ENCODE results near the gene PKMYT1. TPM values are rescaled to one million over a fixed set of nuclear protein-coding genes. Genes with fewer than 3 reads are reported as not detected.

The PKMYT1 gene
- total RNA-seq, 3 donors from 2014 or later: 3.1 to 20.0 (median 6.9) TPM

DNA sequence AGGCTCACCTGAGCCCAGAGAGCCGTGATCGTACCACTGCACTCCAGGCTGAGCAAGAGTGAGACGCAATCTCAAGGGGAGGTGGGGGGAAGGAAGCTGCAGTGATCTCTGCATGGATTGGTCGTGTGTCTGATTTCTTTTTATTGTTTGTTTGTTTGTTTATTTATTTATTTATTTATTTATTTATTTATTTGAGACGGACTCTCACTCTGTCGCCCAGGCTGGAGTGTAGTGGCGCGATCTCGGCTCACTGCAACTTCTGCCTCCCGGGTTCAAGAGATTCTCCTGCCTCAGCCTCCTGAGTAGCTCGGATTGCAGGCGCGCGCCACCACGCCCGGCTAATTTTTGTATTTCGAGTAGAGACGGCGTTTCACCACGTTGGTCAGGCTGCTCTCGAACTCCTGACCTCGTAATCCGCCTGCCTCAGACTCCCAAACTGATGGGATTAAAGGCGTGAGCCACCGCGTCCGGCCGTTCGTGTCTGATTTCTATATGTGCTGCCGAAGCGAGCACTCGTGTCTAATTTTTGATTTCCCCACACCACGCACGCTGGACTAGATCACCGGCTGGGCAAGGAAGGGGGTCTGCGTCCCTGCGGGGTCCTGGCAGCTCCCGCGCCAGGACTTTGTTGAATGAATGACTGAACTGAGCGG, 39.5 kb upstream of the PKMYT1 start:
- intact Hi-C loops (cut with DNase I, micrococcal nuclease): no loop called here
- H3K4me3 ChIP-seq: peak overlapping the region; percentile 10
- H3K9me3 ChIP-seq: no peaks in the 10 kb centered on the region
- ATAC-seq (no peak), DNase-seq (no peak)
- TF ChIP-seq, protein P1, sequence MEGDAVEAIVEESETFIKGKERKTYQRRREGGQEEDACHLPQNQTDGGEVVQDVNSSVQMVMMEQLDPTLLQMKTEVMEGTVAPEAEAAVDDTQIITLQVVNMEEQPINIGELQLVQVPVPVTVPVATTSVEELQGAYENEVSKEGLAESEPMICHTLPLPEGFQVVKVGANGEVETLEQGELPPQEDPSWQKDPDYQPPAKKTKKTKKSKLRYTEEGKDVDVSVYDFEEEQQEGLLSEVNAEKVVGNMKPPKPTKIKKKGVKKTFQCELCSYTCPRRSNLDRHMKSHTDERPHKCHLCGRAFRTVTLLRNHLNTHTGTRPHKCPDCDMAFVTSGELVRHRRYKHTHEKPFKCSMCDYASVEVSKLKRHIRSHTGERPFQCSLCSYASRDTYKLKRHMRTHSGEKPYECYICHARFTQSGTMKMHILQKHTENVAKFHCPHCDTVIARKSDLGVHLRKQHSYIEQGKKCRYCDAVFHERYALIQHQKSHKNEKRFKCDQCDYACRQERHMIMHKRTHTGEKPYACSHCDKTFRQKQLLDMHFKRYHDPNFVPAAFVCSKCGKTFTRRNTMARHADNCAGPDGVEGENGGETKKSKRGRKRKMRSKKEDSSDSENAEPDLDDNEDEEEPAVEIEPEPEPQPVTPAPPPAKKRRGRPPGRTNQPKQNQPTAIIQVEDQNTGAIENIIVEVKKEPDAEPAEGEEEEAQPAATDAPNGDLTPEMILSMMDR (IDR thresholded peaks at IDR 0.05): no peak
- H3K4me1 ChIP-seq (ENCODE audit: low read depth): peaks cover 42% of the 10 kb centered on the region
- H3K36me3 ChIP-seq (ENCODE audit: low read depth): no peaks in the 10 kb centered on the region

- Histone ChIP-seq H3K4me1 (ENCODE audit: low read depth) (peaks cover 33% of the 10 kb centered on the region), H3K9me3 (no peaks in the 10 kb centered on the region), H3K36me3 (ENCODE audit: low read depth) (no peaks in the 10 kb centered on the region), H3K4me3 (no peak within 1 kb of the TSS)
- intact Hi-C loops (cut with DNase I, micrococcal nuclease): no loop called here
- TF ChIP-seq, protein P1 (IDR thresholded peaks at IDR 0.05): no peak
- ATAC-seq (no peak), DNase-seq (peak in 1 of 3 donors; percentile 62)
Observed at GRCh38 chr16:3017794-3018506, 37.7 kb upstream of the PKMYT1 start, which contains the start of gene CLDN6. CLDN6 (minus strand) TSS chr16:3018183; CDS start chr16:3016021, 2,162 bp downstream.

GRCh38 chr16:3017344-3017743, 37.1 kb upstream of the PKMYT1 start:
- TF ChIP-seq, protein P1 (IDR thresholded peaks at IDR 0.05): no peak
- no peak overlapping the region for H3K4me3 ChIP-seq
- intact Hi-C loops (cut with DNase I, micrococcal nuclease): no loop called here
- ATAC-seq (no peak), DNase-seq (no peak)
- H3K9me3 ChIP-seq: no peaks in the 10 kb centered on the region
- H3K36me3 ChIP-seq (ENCODE audit: low read depth): no peaks in the 10 kb centered on the region
- peaks cover 27% of the 10 kb centered on the region for H3K4me1 ChIP-seq (ENCODE audit: low read depth)

GRCh38 chr16:3015865-3016521, 35.7 kb upstream of the PKMYT1 start:
- Histone ChIP-seq H3K4me3 (no peak overlapping the region), H3K9me3 (no peaks in the 10 kb centered on the region), H3K36me3 (ENCODE audit: low read depth) (no peaks in the 10 kb centered on the region), H3K4me1 (ENCODE audit: low read depth) (peaks cover 13% of the 10 kb centered on the region)
- DNase-seq (no peak), ATAC-seq (no peak)
- TF ChIP-seq, protein P1 (IDR thresholded peaks at IDR 0.05): no peak
- intact Hi-C loops (cut with DNase I, micrococcal nuclease): no loop called here

DNA sequence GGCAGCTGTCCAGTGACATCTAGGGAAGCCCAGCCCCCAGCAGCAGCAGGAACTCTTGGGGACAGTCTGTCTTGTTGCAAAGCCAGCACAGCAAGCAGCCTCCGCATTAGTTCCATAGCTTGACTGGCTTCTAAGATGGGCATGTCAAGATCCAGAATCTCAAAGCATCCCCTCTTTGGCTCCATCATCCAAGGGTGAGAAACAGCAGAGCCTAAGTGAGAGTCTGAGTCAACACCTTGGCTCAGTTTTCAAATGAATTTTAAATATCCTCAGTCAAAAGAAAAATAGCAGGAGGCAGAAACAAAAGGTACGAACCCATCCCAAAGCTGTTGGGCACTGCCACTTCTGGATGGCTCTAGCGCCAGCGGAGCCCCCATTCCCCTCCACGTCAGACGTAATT, 34.7 kb upstream of the PKMYT1 start:
- peaks cover 11% of the 10 kb centered on the region for H3K4me1 ChIP-seq (ENCODE audit: low read depth)
- H3K9me3 ChIP-seq: no peaks in the 10 kb centered on the region
- no peak for ATAC-seq
- no peaks in the 10 kb centered on the region for H3K36me3 ChIP-seq (ENCODE audit: low read depth)
- TF ChIP-seq, protein P1 (IDR thresholded peaks at IDR 0.05): no peak
- no peak overlapping the region for H3K4me3 ChIP-seq
- intact Hi-C loops (cut with DNase I, micrococcal nuclease): no loop called here
- DNase-seq: no peak

Data from mucosa of descending colon (tissue), 3 donors.